ENCODE measurements around the gene DRC1. TPM values are rescaled to one million over a fixed set of nuclear protein-coding genes. Genes with fewer than 3 reads are reported as not detected.

Gene DRC1
- total RNA-seq, 1 experiment from 2014 or later = not detected

DNA sequence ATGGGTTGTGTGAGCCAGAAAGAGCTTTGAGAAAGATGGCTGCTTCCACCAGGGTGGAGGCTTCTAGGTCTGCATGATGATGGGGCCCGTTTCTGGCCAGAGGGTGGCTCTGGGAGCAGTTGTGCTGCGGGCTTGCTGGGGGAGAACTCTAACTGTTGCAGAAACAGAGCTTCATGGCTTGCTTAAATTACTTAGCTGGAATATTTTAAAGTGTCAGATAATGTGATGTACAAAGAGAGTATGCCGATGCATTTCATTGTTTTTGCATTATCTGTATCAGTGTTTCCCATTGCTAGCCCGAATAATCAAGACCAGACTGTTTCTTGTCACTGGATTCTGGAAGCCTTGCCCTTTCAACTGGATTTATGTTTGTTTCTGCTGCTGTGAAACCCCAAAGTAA lies 6.3 kb upstream of the DRC1 start:
- DNase-seq (ENCODE audit: low spot score) = peak; percentile 19
- in situ Hi-C loops (cut with HindIII; ENCODE audit: low sequenced_read_pairs) = no loop called here

DNA sequence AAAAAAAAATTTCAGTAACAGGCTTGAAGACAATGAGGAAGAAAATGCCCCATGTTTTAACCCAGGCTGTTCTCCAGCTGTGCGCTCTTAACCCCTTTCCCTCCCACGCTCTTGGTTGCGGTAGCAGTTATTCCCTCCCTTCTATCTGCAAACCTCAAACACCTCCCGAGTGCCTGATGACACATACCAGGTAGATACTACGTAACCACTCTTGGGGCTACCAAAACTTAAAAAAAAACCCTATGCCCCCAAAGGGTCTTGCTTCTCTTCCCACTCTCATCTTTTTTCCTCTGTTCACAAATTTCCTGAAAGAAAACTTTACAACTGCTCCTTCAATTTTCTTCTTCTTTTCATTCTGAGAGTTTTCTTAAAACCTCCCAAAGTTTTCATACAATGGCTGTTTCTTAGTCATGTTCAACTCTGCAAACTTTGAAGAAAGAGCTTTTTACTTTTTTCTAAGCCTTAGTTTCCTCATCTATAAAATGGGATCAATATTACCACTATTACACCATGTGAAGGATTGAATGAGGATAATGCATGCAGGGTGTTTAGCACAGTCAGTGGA lies 4.9 kb upstream of the DRC1 start:
- in situ Hi-C loops (cut with HindIII; ENCODE audit: low sequenced_read_pairs) = no loop called here
- DNase-seq (ENCODE audit: low spot score) = no peak

DNA sequence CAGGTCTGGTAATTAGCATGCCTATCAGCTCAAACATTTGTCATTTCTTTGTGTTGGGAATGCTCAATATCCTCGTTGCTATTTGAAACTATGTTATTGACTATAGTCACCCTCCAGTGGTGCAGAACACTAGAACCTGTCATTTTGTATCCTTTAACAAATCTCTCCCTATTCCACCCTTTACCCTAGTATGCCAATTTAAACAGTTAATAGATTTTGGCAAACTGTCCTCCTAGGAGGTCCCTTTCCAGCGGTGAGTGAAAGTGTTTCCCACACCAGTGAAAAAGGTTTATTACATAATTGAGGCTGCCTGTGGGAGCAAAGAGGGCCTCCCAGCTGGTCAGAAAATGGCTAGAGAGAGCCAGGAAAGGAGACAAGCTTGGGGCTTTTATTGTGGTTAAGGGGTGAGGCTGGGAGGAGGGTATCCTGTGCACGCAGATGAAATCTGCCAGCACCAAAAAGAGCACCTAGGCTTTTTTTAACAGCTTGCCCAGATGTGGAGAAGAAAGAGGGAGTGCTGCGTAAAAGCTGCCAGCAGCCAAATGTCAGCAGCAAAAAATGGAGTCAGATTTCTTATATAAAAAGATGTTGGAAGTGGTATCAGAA lies 1.8 kb upstream of the DRC1 start:
- in situ Hi-C loops (cut with HindIII; ENCODE audit: low sequenced_read_pairs) = no loop called here
- DNase-seq (ENCODE audit: low spot score) = no peak

DNA sequence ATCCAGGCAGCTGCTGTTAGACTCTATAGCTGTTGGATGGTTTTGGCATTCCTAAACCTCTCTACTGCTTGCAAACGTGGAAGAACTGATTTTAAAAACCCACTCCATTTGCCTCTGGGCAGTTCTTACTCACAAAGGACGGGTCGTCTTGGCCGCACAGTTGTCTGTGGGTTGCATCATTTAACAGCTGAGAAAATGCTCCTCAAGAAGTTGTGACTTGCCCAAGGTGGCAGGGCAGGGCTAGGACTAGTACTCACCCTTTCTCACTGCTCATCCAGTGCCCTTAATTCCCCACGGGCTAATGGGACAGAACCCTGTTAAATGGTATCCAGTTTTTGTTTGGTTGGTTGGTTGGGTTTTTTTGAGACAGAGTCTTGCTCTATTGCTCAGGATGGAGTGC lies 997 bp upstream of the DRC1 start:
- DNase-seq (ENCODE audit: low spot score) = no peak
- in situ Hi-C loops (cut with HindIII; ENCODE audit: low sequenced_read_pairs) = no loop called here

DNA sequence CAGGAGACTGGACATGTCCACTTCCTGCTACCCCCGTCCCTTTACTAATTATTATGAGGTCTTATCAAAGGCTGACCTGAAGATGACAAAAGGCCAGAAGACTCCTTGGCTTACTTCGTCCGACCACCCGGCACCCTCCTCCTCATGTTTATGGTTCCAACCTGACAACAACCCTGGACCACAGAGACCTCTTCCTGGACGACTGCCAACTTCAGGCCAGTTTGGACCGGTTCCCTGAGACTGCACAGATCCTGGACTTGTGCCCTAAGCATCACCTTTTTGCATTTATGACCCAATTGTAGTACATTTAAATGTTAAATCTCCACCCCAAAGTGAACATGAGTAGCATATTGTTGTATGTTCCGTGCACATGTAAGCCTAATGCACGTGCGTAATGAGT lies 5.8 kb downstream of the DRC1 start:
- DNase-seq (ENCODE audit: low spot score) = no peak
- in situ Hi-C loops (cut with HindIII; ENCODE audit: low sequenced_read_pairs) = no loop called here

DNA sequence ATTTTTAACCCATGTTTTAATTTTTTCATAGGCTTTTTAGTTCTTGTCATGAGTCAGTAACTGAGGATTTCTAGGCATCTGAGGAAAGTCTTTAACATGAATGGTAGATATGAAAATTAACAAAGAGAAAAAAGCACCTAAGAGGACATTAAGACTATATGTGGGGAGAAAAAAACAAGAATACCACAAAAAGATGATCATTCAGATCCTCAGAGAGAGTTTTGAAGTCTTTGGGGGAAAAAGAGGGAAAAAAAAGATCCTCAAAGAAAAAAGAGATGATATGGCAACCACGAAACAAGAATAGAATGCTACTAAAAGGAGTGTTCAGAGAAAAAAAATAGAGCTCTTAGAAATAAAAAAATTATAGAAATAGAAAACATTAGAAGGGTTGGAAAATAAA lies 8.1 kb downstream of the DRC1 start:
- in situ Hi-C loops (cut with HindIII; ENCODE audit: low sequenced_read_pairs) = no loop called here
- DNase-seq (ENCODE audit: low spot score) = no peak

DNA sequence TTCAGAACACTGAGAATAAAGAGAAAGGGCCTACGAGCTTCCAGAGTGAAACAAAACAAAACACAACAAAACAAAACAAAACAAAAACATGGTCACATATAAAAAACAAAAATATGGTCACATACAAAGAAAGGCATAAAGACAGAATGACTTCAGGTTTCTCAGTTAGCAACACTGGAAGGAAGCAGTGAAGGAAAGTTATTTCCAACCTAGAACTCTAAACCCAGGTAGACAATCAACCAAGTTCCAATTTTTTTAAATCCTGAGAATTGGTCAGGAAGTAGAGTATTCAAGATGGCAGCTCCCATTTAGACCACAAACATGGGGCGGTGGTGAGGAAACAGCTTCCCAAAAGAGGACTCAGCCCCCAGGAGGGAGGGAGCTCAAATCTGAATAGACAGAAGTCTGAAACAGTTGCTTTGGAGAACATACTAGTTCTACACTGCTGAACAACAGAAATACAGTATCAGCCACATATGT lies 9.1 kb downstream of the DRC1 start:
- in situ Hi-C loops (cut with HindIII; ENCODE audit: low sequenced_read_pairs) = no loop called here
- DNase-seq (ENCODE audit: low spot score) = no peak

DNA sequence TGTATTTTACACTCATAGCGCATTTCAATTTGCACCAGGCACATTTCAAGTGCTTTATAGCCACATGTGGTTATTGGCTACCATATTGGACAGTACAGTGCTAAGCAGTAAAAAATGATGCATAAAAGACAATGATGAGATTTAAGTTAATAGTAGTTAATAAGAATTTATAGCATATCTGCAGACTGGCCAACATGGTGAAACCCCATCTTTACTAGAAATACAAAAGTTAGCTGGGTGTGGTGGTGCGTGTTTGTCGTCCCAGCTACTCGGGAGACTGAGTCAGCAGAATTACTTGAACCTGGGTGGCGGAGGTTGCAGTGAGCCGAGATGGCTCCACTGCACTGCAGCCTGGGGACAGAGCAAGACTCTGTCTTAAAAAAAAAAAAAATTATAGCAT lies 9.7 kb downstream of the DRC1 start:
- in situ Hi-C loops (cut with HindIII; ENCODE audit: low sequenced_read_pairs) = no loop called here
- no peak for DNase-seq (ENCODE audit: low spot score)

DNA sequence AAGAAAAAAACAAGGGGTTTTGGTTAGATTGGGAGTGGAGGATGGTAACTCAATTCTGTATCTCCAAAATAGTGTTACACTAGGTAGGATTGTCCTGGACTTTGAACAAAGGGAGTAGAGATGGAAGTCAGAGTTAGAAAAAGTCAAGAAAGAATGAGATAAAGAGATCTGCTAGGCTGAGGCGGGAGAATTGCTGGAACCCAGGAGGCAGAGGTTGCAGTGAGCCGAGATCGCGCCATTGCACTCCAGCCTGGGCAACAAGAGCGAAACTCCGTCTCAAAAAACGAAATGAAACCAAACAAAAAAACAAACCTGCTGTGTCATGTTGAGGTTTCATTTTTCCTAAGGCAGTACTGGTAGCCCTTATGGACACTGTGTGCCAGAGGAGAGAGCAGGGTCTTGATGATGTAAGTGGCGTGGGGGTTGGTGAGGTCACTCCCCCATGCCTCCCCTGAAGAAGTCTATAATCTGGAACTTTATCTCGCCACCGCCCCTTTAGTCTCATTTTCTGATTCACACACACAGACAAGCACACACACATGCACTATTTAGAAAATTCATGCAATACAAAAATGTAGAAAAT lies 10.5 kb downstream of the DRC1 start:
- in situ Hi-C loops (cut with HindIII; ENCODE audit: low sequenced_read_pairs) = no loop called here
- no peak for DNase-seq (ENCODE audit: low spot score)

DNA sequence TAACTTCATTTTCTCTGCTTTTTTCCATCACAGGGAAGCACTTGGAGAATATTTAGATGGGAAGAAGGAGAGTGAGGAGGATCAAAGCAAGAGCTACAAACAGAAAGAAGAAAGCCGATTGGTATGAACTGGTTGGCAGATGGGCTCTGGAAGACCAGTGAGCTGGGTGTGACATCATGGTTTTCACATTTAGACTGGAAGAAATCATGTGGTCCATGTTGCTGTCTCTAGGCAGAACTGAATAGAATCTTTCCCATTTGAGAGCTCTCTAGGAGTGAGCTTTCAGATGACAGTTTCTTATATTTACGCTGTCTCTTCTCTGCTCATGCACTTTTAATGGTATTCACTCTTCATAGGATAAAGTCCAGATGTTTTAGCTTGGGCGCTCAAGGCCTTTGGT lies 12.6 kb downstream of the DRC1 start:
- DNase-seq (ENCODE audit: low spot score) = no peak
- in situ Hi-C loops (cut with HindIII; ENCODE audit: low sequenced_read_pairs) = no loop called here

DNA sequence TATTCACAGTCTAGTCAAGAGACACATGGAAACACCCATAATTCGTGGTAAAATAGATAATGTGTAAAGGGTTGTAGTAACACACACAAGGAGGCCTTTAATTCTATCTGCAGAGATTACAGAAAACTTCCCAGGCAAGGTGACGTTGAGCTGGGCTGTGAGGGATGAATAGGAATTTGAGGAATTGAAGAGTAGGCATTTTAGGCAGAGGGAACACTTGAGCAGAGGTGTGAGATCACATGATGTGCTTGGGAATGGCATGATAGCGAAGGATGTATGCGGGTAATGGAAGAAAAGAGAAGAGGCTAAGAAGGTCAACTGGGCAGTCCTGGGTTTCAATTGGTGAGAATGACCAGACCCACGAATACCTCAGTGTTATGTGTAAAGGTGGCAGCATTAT lies 20.2 kb downstream of the DRC1 start:
- DNase-seq (ENCODE audit: low spot score) = no peak
- in situ Hi-C loops (cut with HindIII; ENCODE audit: low sequenced_read_pairs) = no loop called here

DNA sequence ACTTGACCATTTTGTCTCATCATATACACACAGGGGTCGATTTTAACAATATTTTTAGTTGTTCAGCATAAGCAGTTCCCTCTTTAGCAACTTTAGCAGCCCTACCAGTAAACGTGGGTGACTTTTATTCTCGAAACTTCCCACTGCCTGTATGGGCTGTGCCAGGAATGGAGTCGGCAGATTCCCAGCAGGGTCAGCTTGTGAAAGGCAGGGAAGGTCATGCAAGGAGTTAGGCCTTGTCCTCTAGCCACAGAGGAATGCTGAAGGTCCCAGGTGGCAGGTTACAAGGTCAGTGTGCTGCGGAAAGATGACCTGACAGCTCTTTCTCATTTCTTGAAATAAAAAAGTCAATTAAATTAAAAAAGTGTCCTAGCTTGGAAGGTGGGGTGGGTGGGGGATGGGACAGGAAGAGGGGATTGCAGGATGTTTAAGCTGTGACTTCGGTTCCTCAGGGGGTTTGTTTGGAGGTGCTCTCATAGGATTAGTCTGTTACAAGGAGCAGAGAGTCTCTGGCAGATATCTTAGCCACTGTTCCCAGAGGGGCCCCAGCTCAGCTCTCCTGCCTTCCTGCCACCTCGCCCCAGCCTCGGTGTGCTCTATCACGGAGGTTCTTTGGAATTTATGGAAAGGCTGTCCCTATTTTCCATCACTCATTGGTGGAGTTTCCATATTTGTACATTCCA lies 21.4 kb downstream of the DRC1 start:
- in situ Hi-C loops (cut with HindIII; ENCODE audit: low sequenced_read_pairs) = no loop called here
- DNase-seq (ENCODE audit: low spot score) = no peak

DNA sequence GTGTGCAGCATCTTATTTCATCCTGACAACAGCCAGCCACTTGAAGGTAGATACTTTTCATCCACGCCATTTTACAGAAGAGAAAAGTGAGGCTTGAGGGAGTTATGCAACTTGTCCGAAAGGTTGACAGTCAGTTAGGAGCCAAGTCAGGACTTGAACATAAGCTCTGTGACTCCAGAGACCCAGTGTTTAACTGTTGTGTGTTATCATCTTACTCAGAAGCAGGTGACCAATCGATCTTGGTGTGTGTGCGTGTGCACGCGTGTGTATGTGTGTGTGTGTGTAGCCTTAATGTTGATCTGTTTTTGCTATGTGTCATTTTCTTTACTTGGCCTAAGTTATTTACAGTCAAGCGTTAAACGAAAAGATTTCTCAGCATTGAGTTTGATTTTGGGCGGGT lies 22.0 kb downstream of the DRC1 start:
- in situ Hi-C loops (cut with HindIII; ENCODE audit: low sequenced_read_pairs) = no loop called here

DNA sequence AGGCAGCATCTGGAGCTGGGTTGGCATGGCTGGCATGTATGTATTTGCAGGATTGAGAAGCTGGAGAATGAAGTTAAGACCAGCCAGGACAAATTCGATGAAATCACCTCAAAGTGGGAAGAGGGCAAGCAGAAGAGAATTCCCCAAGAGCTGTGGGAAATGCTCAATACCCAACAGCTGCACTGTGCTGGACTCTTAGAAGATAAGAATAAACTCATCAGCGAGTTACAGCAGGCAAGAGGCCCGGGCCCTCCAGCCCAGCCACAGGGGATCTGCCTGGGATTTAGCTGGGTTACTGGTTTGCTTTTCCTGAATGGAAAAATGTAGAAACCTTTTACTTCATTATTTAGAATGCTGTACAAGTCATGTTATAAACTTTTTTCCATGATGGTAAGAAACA lies 22.5 kb downstream of the DRC1 start:
- in situ Hi-C loops (cut with HindIII; ENCODE audit: low sequenced_read_pairs) = no loop called here
- no peak for DNase-seq (ENCODE audit: low spot score)

More for the DNA sequence above, 22.0 kb downstream of the DRC1 start:
- DNase-seq (ENCODE audit: low spot score) = no peak

DNA sequence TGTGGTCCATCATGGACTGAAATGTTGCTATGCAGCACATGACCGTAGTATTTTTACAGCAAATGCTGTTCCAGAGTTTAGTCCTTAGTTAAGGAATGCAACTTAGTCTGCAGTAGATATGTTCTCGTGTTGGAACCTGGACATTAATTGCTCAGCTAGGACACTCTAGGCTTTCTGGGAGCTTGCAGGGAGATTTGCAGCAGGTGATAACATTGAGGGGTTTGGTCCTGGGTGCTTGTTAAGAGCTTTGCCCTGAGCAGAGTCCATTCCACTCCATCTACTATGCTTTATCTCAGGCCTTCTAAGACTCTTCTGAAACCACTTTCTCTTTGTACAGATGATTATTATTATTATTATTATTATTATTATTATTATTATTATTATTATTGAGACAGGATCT lies 27.1 kb downstream of the DRC1 start:
- in situ Hi-C loops (cut with HindIII; ENCODE audit: low sequenced_read_pairs) = no loop called here
- no peak for DNase-seq (ENCODE audit: low spot score)

DNA sequence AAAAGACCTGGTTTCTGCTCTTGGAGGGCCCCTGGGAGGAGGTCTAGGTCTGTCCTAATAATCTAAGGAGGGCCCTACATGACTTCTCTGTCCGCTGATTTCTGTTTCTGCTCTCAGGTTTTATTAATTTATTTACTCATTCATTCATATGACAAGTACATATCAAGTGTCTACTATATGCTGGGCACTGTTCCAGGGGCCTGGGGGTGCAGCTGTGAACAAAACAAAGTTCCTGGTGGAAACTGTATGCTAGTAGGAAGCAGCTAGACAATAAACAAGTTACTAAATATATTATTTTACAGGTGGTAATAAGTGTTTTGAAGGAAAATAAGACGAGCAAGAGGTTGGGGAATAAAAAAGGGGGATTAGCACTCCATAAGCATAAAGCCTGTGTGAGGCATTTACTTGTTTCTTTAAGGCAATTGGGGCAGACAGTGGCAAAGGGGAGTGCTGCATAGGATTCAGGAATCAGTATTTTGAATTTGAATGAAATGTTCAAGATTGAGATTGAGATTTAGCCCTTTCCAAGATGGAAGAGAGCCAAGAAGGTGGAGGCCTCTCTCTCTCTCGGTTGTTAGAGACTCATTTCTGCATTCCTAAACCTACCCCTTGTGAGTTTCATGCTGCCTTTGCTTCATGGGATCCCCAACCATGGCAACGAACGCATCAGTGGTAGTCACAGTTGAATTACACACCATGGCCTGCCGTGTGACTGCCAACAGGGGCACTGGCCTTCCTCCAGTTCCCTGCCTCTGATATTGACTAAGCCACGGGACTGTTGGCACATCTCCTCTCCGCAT lies 28.3 kb downstream of the DRC1 start:
- in situ Hi-C loops (cut with HindIII; ENCODE audit: low sequenced_read_pairs) = no loop called here
- peak; percentile 50 for DNase-seq (ENCODE audit: low spot score)

DNA sequence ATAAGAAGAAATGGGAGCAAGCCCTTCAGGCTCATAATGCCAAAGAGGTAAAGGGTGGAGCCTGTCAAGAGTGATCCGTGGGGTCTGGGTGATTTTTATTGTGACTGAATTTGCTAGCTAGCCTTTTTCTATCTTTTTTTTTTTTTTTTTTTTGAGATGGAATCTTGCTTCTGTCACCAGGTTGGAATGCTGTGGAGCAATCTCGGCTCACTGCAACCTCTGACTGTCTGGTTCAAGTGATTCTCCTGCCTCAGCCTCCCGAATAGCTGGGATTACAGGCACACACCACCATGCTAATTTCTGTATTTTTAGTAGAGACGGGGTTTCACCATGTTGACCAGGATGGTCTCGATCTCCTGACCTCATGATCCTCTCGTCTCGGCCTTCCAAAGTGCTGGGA lies 29.1 kb downstream of the DRC1 start:
- no peak for DNase-seq (ENCODE audit: low spot score)
- in situ Hi-C loops (cut with HindIII; ENCODE audit: low sequenced_read_pairs) = no loop called here

DNA sequence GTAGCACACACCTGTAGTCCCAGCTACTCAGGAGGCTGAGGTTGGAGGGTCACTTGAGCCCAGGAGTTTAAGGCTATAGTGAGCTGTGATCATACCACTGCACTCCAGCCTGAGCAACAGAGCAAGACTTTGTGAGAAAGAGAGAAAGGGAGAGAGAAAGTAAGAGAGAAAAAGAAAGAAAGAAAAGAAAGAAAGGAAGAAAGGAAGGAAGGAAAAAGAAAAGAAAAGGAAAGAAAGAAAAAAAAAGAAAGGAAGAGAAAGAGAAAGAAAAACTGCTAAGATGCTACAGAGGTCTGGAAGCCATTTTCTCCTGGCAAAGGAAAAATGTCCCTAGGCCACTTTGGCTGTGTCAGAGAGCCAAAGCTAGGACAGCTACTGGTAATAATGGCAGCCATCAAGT lies 30.6 kb downstream of the DRC1 start:
- no peak for DNase-seq (ENCODE audit: low spot score)
- in situ Hi-C loops (cut with HindIII; ENCODE audit: low sequenced_read_pairs) = no loop called here

DNA sequence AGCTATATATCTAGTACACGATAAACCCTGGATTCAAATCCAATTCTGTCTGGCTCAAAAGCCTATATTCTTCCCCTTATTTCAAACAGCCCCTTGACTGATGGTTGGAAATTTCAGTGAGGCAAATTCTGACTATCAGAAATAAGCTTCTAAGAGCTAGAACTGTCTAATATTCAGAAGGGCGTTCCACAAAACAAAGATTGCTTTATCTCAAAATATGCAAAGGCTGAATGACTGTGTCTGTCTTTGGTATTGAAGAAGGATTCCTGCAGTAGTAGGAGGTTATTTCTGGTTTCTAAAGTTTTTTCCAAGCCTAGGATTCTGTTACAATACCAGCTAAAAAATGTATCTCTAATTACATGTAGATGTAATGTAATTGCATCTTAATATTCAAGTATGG lies 31.1 kb downstream of the DRC1 start:
- no peak for DNase-seq (ENCODE audit: low spot score)
- in situ Hi-C loops (cut with HindIII; ENCODE audit: low sequenced_read_pairs) = no loop called here

DNA sequence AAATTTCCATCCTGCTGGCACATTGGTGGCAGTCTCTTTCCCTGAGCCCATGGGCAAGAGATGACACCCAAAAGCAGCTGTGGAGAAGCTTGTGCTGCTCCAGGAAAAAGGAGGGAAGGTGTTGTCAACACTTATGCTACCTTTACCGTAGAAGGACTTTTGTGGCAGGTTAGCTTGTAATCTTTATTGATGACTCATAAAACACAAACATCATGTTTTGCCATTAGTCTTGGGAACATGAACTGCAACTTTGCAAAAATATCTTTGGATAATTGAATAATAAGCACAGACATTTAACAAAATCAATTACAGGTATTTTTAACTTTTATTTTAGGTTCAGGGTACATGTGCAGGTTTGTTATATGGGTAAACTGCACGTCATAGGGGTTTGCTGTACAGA lies 33.4 kb downstream of the DRC1 start:
- no peak for DNase-seq (ENCODE audit: low spot score)
- in situ Hi-C loops (cut with HindIII; ENCODE audit: low sequenced_read_pairs) = no loop called here
